Muscle of leg (tissue), 11 donors: ENCODE measurements around the gene FBXL4. TPM values are rescaled to one million over a fixed set of nuclear protein-coding genes. Genes with fewer than 3 reads are reported as not detected.
A peak's percentile ranks its signal among the peaks of the same experiment; 100 is the strongest.

Source experiments
- DNase-seq: peaks from one replicate; pipeline ENCODE4 v3.0.0; 2013
- H3K27ac ChIP-seq: one replicate; pipeline ENCODE4 v1.5.1; 2013; ENCODE audit warnings: mild to moderate bottlenecking, low read length, control low read depth
- H3K27me3 ChIP-seq: one replicate; pipeline ENCODE4 v1.6.1; 2013; ENCODE audit warnings: low read length; ENCODE audit not compliant: control insufficient read depth, insufficient read depth
- H3K36me3 ChIP-seq: one replicate; pipeline ENCODE4 v1.6.1; 2013; ENCODE audit warnings: low read length; ENCODE audit not compliant: control insufficient read depth, insufficient read depth
- H3K4me1 ChIP-seq: one replicate; pipeline ENCODE4 v1.6.1; 2013; ENCODE audit warnings: low read length; ENCODE audit not compliant: control insufficient read depth, insufficient read depth
- H3K4me3 ChIP-seq: one replicate; pipeline ENCODE4 v1.5.1; 2013; ENCODE audit warnings: low read length, control low read depth
- H3K9me3 ChIP-seq: replicated peaks from 2 replicates; pipeline ENCODE4 v1.6.1; 2013; ENCODE audit warnings: low read depth, low read length; ENCODE audit not compliant: control insufficient read depth
- WGBS: methylation state at CpG from one replicate; pipeline ENCODE4 v1.1.5; 2013; ENCODE audit warnings: missing lambda C conversion rate; ENCODE audit not compliant: insufficient coverage; 5-methylcytosine and 5-hydroxymethylcytosine counted together
- polyA plus RNA-seq, 8 donors: library from polyadenylated mRNA; unstranded; fragments of 120-200 nt; gene quantifications; one replicate each; pipeline versions ENCODE4 v1.2.1 to v1.2.3, GENCODE V29; 2013; ENCODE audit warnings: inconsistent platforms in 1 of 8, low replicate concordance in 1 of 8; ENCODE audit not compliant: insufficient read length in 8 of 8, insufficient read depth in 1 of 8
- total RNA-seq: library from RNA; stranded (reverse); fragments of 120-200 nt; gene quantifications from one replicate; pipeline ENCODE4 v1.2.4, GENCODE V29; 2013

FBXL4 gene
- total and polyA plus RNA-seq, 9 donors, result 5.0 to 10.8 (median 7.1) TPM

DNA sequence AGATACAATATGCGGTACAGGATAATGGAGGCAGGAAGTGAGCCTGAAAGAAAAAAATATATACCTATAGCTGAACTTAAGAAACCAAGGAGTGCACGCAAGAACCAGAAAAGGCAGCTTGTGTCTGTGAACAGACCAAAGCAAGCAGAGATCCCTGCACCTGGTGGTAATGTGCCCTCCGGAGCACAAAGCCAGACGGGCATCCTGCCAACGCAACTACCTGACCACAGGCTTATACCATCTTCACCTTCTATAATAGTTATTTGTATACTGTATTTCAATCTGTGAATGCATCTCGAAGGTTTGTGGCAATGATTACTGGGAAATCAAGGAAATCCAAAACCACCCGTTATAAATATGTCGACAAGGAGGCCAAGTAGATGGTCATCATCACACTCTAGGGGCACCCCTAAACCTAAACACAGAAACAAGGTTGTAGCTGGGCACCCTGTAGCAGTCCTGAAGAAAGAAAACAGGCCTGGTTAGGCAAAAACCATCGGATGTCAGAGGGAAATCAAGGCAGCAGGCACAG lies 801 bp downstream of the FBXL4 start:
- Histone ChIP-seq H3K4me1 (peaks cover 5% of the 10 kb centered on the region), H3K4me3 (peak overlapping the region; percentile 83), H3K36me3 (no peaks in the 10 kb centered on the region), H3K9me3 (peaks cover 2% of the 10 kb centered on the region), H3K27ac (peak overlapping the region; percentile 83), H3K27me3 (no peaks in the 10 kb centered on the region)
- peak; percentile 24 for DNase-seq
- 0% methylated on average over 1 of the region's 9 CpGs for WGBS

DNA sequence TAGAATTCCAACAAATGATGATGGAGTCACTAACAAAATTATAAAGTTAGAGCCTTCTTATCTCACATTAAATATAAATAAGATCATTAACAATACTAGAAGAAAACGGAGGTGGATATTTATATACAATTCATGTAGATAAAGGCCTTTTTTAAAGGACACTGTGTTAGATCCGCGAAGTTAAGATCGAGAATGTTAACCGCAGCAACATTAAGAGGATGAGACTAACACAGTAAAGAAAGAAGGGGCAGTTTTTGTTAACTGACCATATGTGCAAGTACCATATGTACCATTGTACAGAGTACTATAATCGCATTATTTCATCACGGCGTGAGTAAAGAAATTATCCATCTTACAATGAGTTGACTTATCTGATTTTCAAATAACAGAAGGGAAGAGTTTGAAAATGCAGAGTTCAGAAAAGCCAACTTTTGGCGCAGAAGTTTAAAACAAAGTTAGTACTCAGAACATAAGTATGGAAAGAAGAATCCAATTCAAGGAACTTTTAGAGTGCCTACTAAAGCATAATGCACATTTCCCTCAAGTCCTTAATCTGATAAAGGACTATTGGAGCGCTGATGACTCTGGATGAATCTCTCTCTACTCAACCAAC lies 1.4 kb downstream of the FBXL4 start:
- no CpG with 5 or more reads among the region's 10 CpGs for WGBS
- no peaks in the 10 kb centered on the region for H3K36me3 ChIP-seq
- H3K27me3 ChIP-seq, result no peaks in the 10 kb centered on the region
- H3K4me3 ChIP-seq, result peak overlapping the region; percentile 83
- no peak for DNase-seq
- H3K27ac ChIP-seq, result no peak overlapping the region
- peaks cover 3% of the 10 kb centered on the region for H3K9me3 ChIP-seq
- H3K4me1 ChIP-seq, result peaks cover 5% of the 10 kb centered on the region

DNA sequence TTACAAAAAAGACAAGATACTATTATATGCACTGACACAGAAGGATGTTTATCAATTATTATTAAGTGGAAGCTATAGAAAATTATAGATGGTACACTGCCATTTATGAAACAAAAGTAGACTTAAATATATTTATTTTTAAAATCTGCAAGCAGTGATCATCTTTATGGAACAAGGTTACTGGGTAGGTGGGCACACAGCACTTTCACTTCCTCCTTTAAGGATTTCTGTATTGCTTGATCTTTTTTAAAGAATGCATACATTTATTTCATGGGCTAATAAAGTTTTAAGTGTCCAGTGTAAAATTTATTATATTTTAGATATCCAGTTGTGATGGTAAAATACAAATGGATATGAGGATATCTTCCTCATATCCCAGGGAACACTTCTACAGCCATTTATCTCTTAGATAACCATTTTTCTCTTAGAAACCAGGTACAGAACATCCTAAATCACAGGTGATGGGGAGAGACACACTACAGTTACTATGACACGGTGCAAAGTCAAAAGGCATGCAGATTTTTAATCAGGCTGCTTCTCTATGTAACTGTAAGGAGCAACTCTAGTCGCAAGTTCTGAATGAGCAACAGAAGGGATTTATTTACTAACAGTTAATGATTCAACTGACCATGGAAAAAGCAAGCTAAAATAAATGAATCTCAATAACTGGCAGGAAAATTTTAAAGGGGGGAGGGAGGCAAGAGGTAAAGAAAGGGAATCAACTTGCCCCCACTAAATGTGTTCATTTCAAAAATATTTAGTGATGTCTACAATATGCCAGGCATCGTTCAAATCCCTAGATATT lies 2.2 kb downstream of the FBXL4 start:
- Histone ChIP-seq H3K4me1 (peaks cover 5% of the 10 kb centered on the region), H3K4me3 (no peak overlapping the region), H3K9me3 (peaks cover 6% of the 10 kb centered on the region), H3K27ac (no peak overlapping the region), H3K36me3 (no peaks in the 10 kb centered on the region), H3K27me3 (no peaks in the 10 kb centered on the region)
- DNase-seq, result no peak
- no CpG with 5 or more reads among the region's 3 CpGs for WGBS

DNA sequence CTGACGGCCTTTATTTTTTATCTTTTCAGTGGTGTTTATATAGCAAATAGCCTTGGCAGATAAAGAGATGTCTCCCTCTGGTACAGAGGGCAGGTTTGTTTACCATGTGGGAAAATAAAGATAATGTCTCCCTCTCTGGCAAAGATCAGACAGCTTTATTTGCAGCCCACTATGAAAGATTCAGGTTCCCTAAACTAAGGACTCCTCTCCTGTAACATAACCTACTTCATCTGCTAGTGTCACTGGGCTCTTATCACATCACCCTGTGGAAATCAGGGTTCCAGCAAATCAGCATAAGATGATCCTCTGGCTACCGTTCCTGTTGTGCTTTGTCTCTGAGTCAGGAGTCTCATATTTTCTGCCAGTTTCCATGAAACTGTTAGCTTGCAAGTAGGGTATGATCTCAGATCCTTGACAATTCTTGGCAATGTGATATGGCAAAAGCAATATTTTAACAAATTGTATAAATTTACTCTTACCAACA lies 3.1 kb downstream of the FBXL4 start:
- peaks cover 10% of the 10 kb centered on the region for H3K9me3 ChIP-seq
- H3K27ac ChIP-seq, result no peak overlapping the region
- peak; percentile 17 for DNase-seq
- peaks cover 5% of the 10 kb centered on the region for H3K4me1 ChIP-seq
- H3K36me3 ChIP-seq, result no peaks in the 10 kb centered on the region
- no CpG with 5 or more reads among the region's 2 CpGs for WGBS
- H3K27me3 ChIP-seq, result no peaks in the 10 kb centered on the region
- H3K4me3 ChIP-seq, result no peak overlapping the region

DNA sequence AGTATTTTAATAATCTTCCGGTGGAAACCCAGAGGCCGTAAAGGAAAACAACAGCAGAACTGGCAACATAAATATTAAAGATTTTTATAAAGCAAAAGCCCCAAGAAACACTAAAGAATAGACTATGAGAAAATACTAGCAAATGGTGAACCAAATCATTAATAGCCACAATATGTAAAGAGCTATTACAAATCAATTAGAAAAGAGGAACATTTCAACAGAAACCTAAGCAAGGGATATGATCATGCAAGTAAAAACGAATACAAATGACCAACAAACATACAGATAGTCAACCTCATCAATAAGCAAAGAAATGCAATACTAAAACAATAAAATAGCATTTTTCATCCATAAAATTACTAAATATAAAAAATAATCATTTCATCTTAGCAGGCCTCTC lies 3.6 kb downstream of the FBXL4 start:
- no peak for DNase-seq
- no CpG with 5 or more reads among the region's 3 CpGs for WGBS
- Histone ChIP-seq H3K36me3 (no peaks in the 10 kb centered on the region), H3K4me1 (peaks cover 5% of the 10 kb centered on the region), H3K27me3 (no peaks in the 10 kb centered on the region), H3K4me3 (no peak overlapping the region), H3K9me3 (peaks cover 14% of the 10 kb centered on the region), H3K27ac (no peak overlapping the region)

DNA sequence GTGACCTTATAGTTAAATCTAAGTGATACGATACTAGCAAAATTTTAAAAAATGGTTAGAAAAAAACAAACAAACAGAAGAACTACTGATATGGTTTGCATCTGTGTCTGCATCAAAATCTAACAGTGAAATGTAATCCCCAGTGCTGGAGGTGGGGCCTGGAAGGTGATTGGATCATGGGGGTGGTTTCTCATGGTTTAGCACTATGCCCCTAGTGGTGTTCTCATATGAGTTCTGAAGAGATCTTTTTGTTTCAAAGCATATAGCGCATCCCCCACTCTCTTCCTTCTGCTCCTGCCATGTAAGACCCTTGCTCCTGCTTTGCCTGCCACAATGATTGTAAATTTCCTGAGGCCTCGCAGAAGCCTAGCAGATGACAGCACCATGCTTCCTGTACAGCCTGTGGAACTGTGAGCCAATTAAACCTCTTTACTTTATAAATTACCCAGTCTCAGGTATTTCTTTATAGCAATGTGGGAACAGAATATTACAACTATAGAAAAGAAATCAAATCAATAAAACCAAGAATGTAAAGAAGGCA lies 5.4 kb downstream of the FBXL4 start:
- no peak for DNase-seq
- H3K27me3 ChIP-seq, result no peaks in the 10 kb centered on the region
- WGBS, result 83% methylated on average over 1 of the region's 3 CpGs
- no peaks in the 10 kb centered on the region for H3K36me3 ChIP-seq
- peaks cover 22% of the 10 kb centered on the region for H3K9me3 ChIP-seq
- peaks cover 5% of the 10 kb centered on the region for H3K4me1 ChIP-seq
- H3K4me3 ChIP-seq, result no peak overlapping the region
- H3K27ac ChIP-seq, result no peak overlapping the region

DNA sequence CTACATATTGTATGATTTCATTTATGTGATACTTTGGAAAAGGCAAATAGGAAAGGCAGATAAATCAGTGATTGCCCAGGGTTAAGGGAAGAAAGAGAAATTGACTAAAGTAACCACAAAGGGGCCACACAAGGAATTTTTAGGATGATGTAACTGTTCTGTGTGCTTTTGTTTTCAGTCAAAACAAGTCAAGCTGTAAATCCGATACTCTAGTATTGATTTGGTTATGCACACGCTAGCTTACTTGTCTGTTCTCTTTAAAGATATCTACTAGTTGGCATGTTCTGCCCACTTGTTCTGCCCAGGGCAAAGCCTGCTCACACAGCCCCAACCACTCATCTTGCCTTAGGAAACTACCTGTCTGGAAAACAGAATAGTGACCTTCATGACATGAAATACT lies 6.4 kb downstream of the FBXL4 start:
- H3K4me3 ChIP-seq, result no peak overlapping the region
- no peak overlapping the region for H3K27ac ChIP-seq
- no peaks in the 10 kb centered on the region for H3K36me3 ChIP-seq
- peaks cover 22% of the 10 kb centered on the region for H3K9me3 ChIP-seq
- H3K27me3 ChIP-seq, result no peaks in the 10 kb centered on the region
- no peaks in the 10 kb centered on the region for H3K4me1 ChIP-seq
- no peak for DNase-seq
- WGBS, result no CpG with 5 or more reads among the region's 2 CpGs

DNA sequence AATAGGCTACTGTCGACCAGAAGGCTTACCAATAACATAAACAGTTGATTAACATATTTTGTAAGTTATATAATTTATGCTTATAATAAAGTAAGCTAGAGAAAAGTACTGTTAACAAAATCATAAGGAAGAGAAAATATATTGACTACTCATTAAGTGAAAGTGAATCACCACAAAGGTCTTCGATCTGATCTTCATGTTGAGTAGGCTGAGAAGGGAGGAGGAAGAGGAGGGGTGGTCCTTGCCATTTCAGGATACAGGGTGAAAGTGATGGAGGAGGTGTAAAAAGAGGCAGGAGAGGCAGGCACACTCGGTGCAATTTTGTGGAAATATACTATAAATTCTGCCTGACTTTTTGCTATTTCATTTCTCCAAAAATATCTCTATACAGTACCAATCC lies 10.4 kb downstream of the FBXL4 start:
- no peak for DNase-seq
- Histone ChIP-seq H3K4me1 (no peaks in the 10 kb centered on the region), H3K27ac (no peak overlapping the region), H3K4me3 (no peak overlapping the region), H3K9me3 (peaks cover 20% of the 10 kb centered on the region), H3K36me3 (no peaks in the 10 kb centered on the region), H3K27me3 (no peaks in the 10 kb centered on the region)
- WGBS, result no CpG with 5 or more reads among the region's 3 CpGs

DNA sequence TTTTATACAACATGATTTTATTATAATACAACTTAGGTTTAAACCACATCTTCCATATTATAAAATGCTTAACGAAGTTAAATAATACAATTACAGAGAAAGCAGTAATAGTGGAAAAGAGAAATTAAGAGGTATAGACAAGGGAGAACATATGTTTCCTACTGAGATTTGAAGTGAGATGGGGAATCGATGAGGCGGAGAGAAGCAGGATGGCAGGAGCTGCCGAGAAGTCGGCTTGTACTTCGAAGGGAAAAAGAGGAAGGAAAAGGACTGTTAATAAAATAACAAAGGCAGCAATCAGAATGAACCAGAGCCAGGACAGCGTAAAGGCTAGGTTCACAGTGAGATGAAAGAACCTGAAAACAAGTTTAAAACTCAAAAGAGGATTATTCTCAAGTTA lies 15.4 kb downstream of the FBXL4 start:
- no peaks in the 10 kb centered on the region for H3K4me1 ChIP-seq
- DNase-seq, result no peak
- no peak overlapping the region for H3K27ac ChIP-seq
- 79% methylated on average over 3 of the region's 7 CpGs for WGBS
- no peaks in the 10 kb centered on the region for H3K36me3 ChIP-seq
- no peaks in the 10 kb centered on the region for H3K9me3 ChIP-seq
- no peak overlapping the region for H3K4me3 ChIP-seq
- no peaks in the 10 kb centered on the region for H3K27me3 ChIP-seq

DNA sequence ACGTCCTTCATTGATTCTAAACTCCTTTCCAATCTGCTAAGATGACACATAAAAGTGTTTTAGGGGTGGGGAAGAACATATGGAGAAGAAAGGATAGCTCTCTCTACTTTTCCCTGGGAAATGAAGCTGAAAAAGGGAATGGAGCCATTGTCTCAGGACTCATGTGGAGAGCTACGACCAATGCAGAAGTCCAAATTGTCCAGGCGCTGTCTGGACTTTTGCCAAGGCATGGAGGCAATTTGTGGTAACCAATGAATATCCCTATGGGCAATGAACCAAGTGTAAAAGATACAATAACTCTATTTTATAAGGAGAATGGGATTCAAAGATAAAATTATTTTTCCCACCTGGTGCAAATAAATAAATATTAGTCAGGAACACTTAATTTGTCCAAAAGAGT lies 16.1 kb downstream of the FBXL4 start:
- 72% methylated on average over 2 of the region's 3 CpGs for WGBS
- Histone ChIP-seq H3K4me1 (no peaks in the 10 kb centered on the region), H3K9me3 (no peaks in the 10 kb centered on the region), H3K27me3 (no peaks in the 10 kb centered on the region), H3K27ac (no peak overlapping the region), H3K4me3 (no peak overlapping the region), H3K36me3 (no peaks in the 10 kb centered on the region)
- no peak for DNase-seq
